ENCODE measurements around the gene EHMT1. TPM values are rescaled to one million over a fixed set of nuclear protein-coding genes. Genes with fewer than 3 reads are reported as not detected.
A peak's percentile ranks its signal among the peaks of the same experiment; 100 is the strongest.

EHMT1 gene
- total and polyA plus RNA-seq, 9 of the 15 experiments (the other 6 are each of a cell fraction or from before 2014, with no cell fraction given) = 2.2 to 76.0 (median 36.4) TPM

DNA sequence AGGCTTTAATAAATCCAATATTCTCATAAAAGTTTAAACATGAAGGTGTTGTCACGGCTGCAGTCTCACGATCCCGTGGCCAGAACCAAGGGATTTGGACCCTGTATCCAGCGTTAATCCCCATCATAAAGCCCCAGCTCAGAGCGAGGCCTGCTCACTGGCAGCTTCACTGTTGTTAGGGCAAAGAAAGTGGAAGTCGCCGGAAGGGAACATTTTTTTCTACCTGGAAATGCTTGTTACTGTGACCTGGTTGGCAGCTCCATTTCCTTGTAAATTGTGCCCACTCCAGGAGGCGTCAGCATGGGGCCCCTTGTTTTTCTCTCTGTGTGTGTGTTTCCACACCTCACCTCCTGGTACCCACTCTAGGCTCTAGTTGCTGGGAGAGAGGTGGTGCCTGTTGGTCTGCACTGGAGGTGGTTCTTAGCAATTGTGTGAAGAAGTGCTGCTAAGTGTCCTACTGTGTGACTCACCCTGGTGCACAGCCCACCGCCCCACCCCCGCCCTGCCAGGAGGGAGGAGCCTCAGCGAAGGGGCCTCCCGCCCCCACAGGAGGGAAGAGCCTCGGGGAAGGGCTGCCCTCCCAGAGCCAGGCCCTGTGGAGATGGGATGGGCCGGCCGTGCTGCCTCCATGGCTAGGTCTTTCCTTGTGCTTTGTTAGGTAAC, 105.1 kb downstream of the EHMT1 start:
- no peak overlapping the region for H3K9ac ChIP-seq (ENCODE audit: insufficient read depth in 1 of 2, low read depth in 2 of 2, low read length in 2 of 2)
- H3K4me1 ChIP-seq (replicated peaks in 1 of 2; ENCODE audit: control insufficient read depth in 2 of 2, insufficient read depth in 2 of 2, low read length in 2 of 2) = peaks cover 2 to 16% of the 10 kb centered on the region in 2 experiments; a peak in 3 of 5 replicates
- H3K4me2 ChIP-seq (ENCODE audit: insufficient read depth, low read length) = no peak overlapping the region
- DNase-seq (ENCODE audit: extremely low read depth in 1 of 4, low spot score in 3 of 4) (peak in 3 of 4 experiments; percentile 33 to 50 (median 40)), FAIRE-seq (no peak), ATAC-seq (peak; percentile 54; the same call in 2 of the 3 replicates)
- 91% methylated on average over 15 of the region's 15 CpGs for WGBS (ENCODE audit: insufficient coverage, low coverage, missing lambda C conversion rate)
- H2AFZ ChIP-seq (ENCODE audit: low read depth, low read length) = no peak overlapping the region
- H3K27ac ChIP-seq (ENCODE audit: extremely low read depth, low read depth, low read length) = no peak overlapping the region
- H4K20me1 ChIP-seq (replicated peaks; ENCODE audit: control insufficient read depth, insufficient read depth, low read length) = no peaks in the 10 kb centered on the region
- TF ChIP-seq, protein P1, sequence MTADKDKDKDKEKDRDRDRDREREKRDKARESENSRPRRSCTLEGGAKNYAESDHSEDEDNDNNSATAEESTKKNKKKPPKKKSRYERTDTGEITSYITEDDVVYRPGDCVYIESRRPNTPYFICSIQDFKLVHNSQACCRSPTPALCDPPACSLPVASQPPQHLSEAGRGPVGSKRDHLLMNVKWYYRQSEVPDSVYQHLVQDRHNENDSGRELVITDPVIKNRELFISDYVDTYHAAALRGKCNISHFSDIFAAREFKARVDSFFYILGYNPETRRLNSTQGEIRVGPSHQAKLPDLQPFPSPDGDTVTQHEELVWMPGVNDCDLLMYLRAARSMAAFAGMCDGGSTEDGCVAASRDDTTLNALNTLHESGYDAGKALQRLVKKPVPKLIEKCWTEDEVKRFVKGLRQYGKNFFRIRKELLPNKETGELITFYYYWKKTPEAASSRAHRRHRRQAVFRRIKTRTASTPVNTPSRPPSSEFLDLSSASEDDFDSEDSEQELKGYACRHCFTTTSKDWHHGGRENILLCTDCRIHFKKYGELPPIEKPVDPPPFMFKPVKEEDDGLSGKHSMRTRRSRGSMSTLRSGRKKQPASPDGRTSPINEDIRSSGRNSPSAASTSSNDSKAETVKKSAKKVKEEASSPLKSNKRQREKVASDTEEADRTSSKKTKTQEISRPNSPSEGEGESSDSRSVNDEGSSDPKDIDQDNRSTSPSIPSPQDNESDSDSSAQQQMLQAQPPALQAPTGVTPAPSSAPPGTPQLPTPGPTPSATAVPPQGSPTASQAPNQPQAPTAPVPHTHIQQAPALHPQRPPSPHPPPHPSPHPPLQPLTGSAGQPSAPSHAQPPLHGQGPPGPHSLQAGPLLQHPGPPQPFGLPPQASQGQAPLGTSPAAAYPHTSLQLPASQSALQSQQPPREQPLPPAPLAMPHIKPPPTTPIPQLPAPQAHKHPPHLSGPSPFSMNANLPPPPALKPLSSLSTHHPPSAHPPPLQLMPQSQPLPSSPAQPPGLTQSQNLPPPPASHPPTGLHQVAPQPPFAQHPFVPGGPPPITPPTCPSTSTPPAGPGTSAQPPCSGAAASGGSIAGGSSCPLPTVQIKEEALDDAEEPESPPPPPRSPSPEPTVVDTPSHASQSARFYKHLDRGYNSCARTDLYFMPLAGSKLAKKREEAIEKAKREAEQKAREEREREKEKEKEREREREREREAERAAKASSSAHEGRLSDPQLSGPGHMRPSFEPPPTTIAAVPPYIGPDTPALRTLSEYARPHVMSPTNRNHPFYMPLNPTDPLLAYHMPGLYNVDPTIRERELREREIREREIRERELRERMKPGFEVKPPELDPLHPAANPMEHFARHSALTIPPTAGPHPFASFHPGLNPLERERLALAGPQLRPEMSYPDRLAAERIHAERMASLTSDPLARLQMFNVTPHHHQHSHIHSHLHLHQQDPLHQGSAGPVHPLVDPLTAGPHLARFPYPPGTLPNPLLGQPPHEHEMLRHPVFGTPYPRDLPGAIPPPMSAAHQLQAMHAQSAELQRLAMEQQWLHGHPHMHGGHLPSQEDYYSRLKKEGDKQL (CRISPR knock-in tag; IDR thresholded peaks at IDR 0.05; ENCODE audit: borderline replicate concordance) = no peak
- TF ChIP-seq FUS (optimal IDR thresholded peaks at IDR 0.05; ENCODE audit: low read depth, low read length) (no peak), POLR3A (IDR thresholded peaks at IDR 0.05; ENCODE audit: borderline replicate concordance, extremely low read depth, insufficient read depth, insufficient read length) (no peak), EGR1 (conservative IDR thresholded peaks at IDR 0.05) (peak; percentile 60), ZKSCAN1 (IDR thresholded peaks at IDR 0.05; ENCODE audit: low read depth, low read length) (0 out of 2 replicates have a peak, but pooled peaks have one; percentile 17), ZNF75A (CRISPR knock-in tag; IDR thresholded peaks at IDR 0.05) (no peak), CHD1 (IDR thresholded peaks at IDR 0.05; ENCODE audit: low read length) (no peak), BRF1 (IDR thresholded peaks at IDR 0.05; ENCODE audit: borderline replicate concordance, extremely low read depth, insufficient read length) (no peak), ZKSCAN8 (CRISPR knock-in tag; IDR thresholded peaks at IDR 0.05) (no peak), KAT8 (IDR thresholded peaks at IDR 0.05; ENCODE audit: low read depth) (no peak), RBBP5 (IDR thresholded peaks at IDR 0.05; ENCODE audit: borderline replicate concordance, insufficient read depth, low read length, poor library complexity, severe bottlenecking) (no peak), ZNF274 (IDR thresholded peaks at IDR 0.05; ENCODE audit: borderline replicate concordance, low read depth, low read length) (no peak), IRF2 (CRISPR knock-in tag; IDR thresholded peaks at IDR 0.05) (no peak)
- TF ChIP-seq, protein P2, sequence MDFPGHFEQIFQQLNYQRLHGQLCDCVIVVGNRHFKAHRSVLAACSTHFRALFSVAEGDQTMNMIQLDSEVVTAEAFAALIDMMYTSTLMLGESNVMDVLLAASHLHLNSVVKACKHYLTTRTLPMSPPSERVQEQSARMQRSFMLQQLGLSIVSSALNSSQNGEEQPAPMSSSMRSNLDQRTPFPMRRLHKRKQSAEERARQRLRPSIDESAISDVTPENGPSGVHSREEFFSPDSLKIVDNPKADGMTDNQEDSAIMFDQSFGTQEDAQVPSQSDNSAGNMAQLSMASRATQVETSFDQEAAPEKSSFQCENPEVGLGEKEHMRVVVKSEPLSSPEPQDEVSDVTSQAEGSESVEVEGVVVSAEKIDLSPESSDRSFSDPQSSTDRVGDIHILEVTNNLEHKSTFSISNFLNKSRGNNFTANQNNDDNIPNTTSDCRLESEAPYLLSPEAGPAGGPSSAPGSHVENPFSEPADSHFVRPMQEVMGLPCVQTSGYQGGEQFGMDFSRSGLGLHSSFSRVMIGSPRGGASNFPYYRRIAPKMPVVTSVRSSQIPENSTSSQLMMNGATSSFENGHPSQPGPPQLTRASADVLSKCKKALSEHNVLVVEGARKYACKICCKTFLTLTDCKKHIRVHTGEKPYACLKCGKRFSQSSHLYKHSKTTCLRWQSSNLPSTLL (IDR thresholded peaks at IDR 0.05) = no peak
- ChIA-PET POLR2A (no interaction called here), CTCF (ENCODE audit: low intra/inter-chr PET ratio) (no interaction called here)
- peaks cover 79% of the 10 kb centered on the region for H3K36me3 ChIP-seq (ENCODE audit: control insufficient read depth, insufficient read depth, low read length)
- H3K9me3 ChIP-seq (replicated peaks; ENCODE audit: control insufficient read depth, insufficient read depth, low read depth, low read length) = peaks cover 11% of the 10 kb centered on the region
- H3K4me3 ChIP-seq = no peak overlapping the region
- no TSS peak for BruUV-seq (replicated peaks)
- in situ Hi-C loops (cut with MboI) = no loop called here
- intact Hi-C loops (cut with micrococcal nuclease) = no loop called here
- H3K9me1 ChIP-seq (ENCODE audit: control insufficient read depth, insufficient read depth, low read length) = no peaks in the 10 kb centered on the region
- H3K27me3 ChIP-seq (ENCODE audit: control insufficient read depth in 2 of 2, insufficient read depth in 2 of 2, low read length in 2 of 2) = no peaks in the 10 kb centered on the region
- peaks cover 57% of the 10 kb centered on the region for H3K79me2 ChIP-seq (ENCODE audit: control insufficient read depth, insufficient read depth, low read length)
